Measurements from ENCODE around the gene SEC24C.
"Not testable (repeated sequence)": the region's sequence is repeated elsewhere in the genome, so short reads cannot be mapped to it uniquely, and the experiment has no call there.

The SEC24C gene

GRCh38 chr10:73796035-73796434 lies 51.9 kb downstream of the SEC24C start:
- DNase-seq (ENCODE audit: low spot score) = not testable (repeated sequence)

- DNase-seq (ENCODE audit: low spot score) = no peak
Observed at GRCh38 chr10:73796766-73797165, 52.6 kb downstream of the SEC24C start.

- DNase-seq (ENCODE audit: low spot score) = no peak
Observed at GRCh38 chr10:73797324-73798025, 53.3 kb downstream of the SEC24C start.

- DNase-seq (ENCODE audit: low spot score) = no peak
Observed at GRCh38 chr10:73798087-73798486, 53.9 kb downstream of the SEC24C start.

GRCh38 chr10:73798927-73799560 lies 54.9 kb downstream of the SEC24C start:
- DNase-seq (ENCODE audit: low spot score) = no peak

GRCh38 chr10:73799899-73800559 lies 55.9 kb downstream of the SEC24C start:
- DNase-seq (ENCODE audit: low spot score) = no peak

- no peak for DNase-seq (ENCODE audit: low spot score)
Observed at GRCh38 chr10:73800560-73801252, 56.5 kb downstream of the SEC24C start.

- DNase-seq (ENCODE audit: low spot score) = no peak
Observed at GRCh38 chr10:73801253-73801590, 57.0 kb downstream of the SEC24C start.

GRCh38 chr10:73802276-73802991 lies 58.3 kb downstream of the SEC24C start:
- no peak for DNase-seq (ENCODE audit: low spot score)

- no peak for DNase-seq (ENCODE audit: low spot score)
Observed at GRCh38 chr10:73803680-73804286, 59.6 kb downstream of the SEC24C start.

- no peak for DNase-seq (ENCODE audit: low spot score)
Observed at GRCh38 chr10:73806176-73806950, 62.2 kb downstream of the SEC24C start.

- DNase-seq (ENCODE audit: low spot score) = no peak
Observed at GRCh38 chr10:73807471-73807870, 63.3 kb downstream of the SEC24C start.

GRCh38 chr10:73808021-73808815 lies 64.0 kb downstream of the SEC24C start:
- no peak for DNase-seq (ENCODE audit: low spot score)

- no peak for DNase-seq (ENCODE audit: low spot score)
Observed at GRCh38 chr10:73809061-73809818, 65.1 kb downstream of the SEC24C start.

- DNase-seq (ENCODE audit: low spot score) = no peak
Observed at GRCh38 chr10:73810358-73810734, 66.2 kb downstream of the SEC24C start.

- peak; percentile 63 for DNase-seq (ENCODE audit: low spot score)
Observed at GRCh38 chr10:73810735-73811465, 66.7 kb downstream of the SEC24C start.

- no peak for DNase-seq (ENCODE audit: low spot score)
Observed at GRCh38 chr10:73812657-73813056, 68.5 kb downstream of the SEC24C start.

- no peak for DNase-seq (ENCODE audit: low spot score)
Observed at GRCh38 chr10:73813333-73813732, 69.2 kb downstream of the SEC24C start.

Measured in AG20443 (cell line).